IMR-90 (cell line): ENCODE measurements around the gene ZNF180. TPM values are rescaled to one million over a fixed set of nuclear protein-coding genes. Genes with fewer than 3 reads are reported as not detected.

Experiments
- ATAC-seq: fragments of 200-7000 bp; cut with Tn5 transposase; 2 replicates; pipeline ENCODE4 v1.9.1; 2020; ENCODE audit warnings: low read depth, mild to moderate bottlenecking, moderate library complexity
- BruUV-seq: library from RNA; stranded (reverse); fragments of 400-500 nt; replicated peaks from 2 replicates; lab custom pipeline; 2021; lab: Mats Ljungman, UMichigan
- CTCF ChIA-PET: fragments of 300-600 bp; formaldehyde crosslinking; extraction: SDS; loops from one replicate; lab custom pipeline; 2021; ENCODE audit warnings: antibody characterized with exemption; lab: Yijun Ruan, JAX
- POLR2A ChIA-PET: fragments of 300-600 bp; sonication (Branson Sonifier 250); formaldehyde crosslinking; loops from one replicate; lab custom pipeline; 2022; ENCODE audit warnings: antibody characterized with exemption; ENCODE audit not compliant: unreplicated experiment; lab: Charles Lee
- DNase-seq: peaks from one replicate; pipeline ENCODE4 v3.0.0; 2013
- H2AFZ ChIP-seq: replicated peaks from 2 replicates; pipeline ENCODE3; 2013; ENCODE audit warnings: low read length, mild to moderate bottlenecking; ENCODE audit not compliant: poor library complexity
- H2AK5ac ChIP-seq: 2 replicates; pipeline ENCODE4 v1.6.1; 2013; ENCODE audit warnings: low read depth, low read length, inconsistent platforms
- H2AK9ac ChIP-seq: replicated peaks from 2 replicates; pipeline ENCODE3; 2013; ENCODE audit warnings: mild to moderate bottlenecking, low read depth, low read length, moderate library complexity; ENCODE audit not compliant: poor library complexity
- H2BK120ac ChIP-seq: 2 replicates; pipeline ENCODE4 v1.6.1; 2013; ENCODE audit warnings: low read depth, low read length, inconsistent platforms
- H2BK15ac ChIP-seq: 3 replicates; pipeline ENCODE4 v1.6.1; 2013; ENCODE audit warnings: low read depth, low read length, inconsistent platforms
- H2BK20ac ChIP-seq: 2 replicates; pipeline ENCODE4 v1.6.1; 2013; ENCODE audit warnings: low read depth, mild to moderate bottlenecking, inconsistent platforms, low read length, moderate library complexity
- H2BK5ac ChIP-seq: 2 replicates; pipeline ENCODE4 v1.6.1; 2013; ENCODE audit warnings: mild to moderate bottlenecking, low read depth, low read length, inconsistent platforms; ENCODE audit not compliant: poor library complexity, severe bottlenecking
- H3K14ac ChIP-seq: replicated peaks from 2 replicates; pipeline ENCODE4 v1.6.1; 2013; ENCODE audit warnings: low read depth, low read length, inconsistent platforms
- H3K18ac ChIP-seq: 2 replicates; pipeline ENCODE4 v1.6.1; 2013; ENCODE audit warnings: low read depth, low read length, control low read depth
- H3K23ac ChIP-seq: 2 replicates; pipeline ENCODE4 v1.6.1; 2013; ENCODE audit warnings: low read depth, low read length, inconsistent platforms
- H3K27ac ChIP-seq: 2 replicates; pipeline ENCODE4 v1.5.1; 2013; ENCODE audit warnings: mild to moderate bottlenecking, control low read depth, low read length; ENCODE audit not compliant: insufficient read depth
- H3K27me3 ChIP-seq: 2 replicates; pipeline ENCODE4 v1.6.1; 2013; ENCODE audit warnings: low read length; ENCODE audit not compliant: control insufficient read depth, insufficient read depth
- H3K36me3 ChIP-seq: 2 replicates; pipeline ENCODE4 v1.6.1; 2013; ENCODE audit warnings: low read length, mixed read lengths; ENCODE audit not compliant: control insufficient read depth, insufficient read depth
- H3K4ac ChIP-seq: 2 replicates; pipeline ENCODE4 v1.6.1; 2013; ENCODE audit warnings: low read depth, low read length, inconsistent platforms
- H3K4me1 ChIP-seq: 2 replicates; pipeline ENCODE4 v1.6.1; 2013; ENCODE audit warnings: low read length, mixed read lengths; ENCODE audit not compliant: control insufficient read depth, insufficient read depth
- H3K4me2 ChIP-seq: 2 replicates; pipeline ENCODE4 v1.6.1; 2013; ENCODE audit warnings: low read depth, mild to moderate bottlenecking, control low read depth, low read length, moderate library complexity
- H3K4me3 ChIP-seq: 2 replicates; pipeline ENCODE4 v1.5.1; 2013; ENCODE audit warnings: low read depth, mild to moderate bottlenecking, control low read depth, low read length, moderate library complexity; ENCODE audit not compliant: insufficient read depth
- H3K56ac ChIP-seq: 2 replicates; pipeline ENCODE4 v1.6.1; 2013; ENCODE audit warnings: low read length, inconsistent platforms; ENCODE audit not compliant: insufficient read depth; ENCODE audit errors: extremely low read depth
- H3K79me1 ChIP-seq, 2 experiments: 2 replicates each; pipeline ENCODE4 v1.6.1; 2013; ENCODE audit warnings: low read length in 2 of 2, inconsistent platforms in 1 of 2, low read depth in 1 of 2
- H3K9ac ChIP-seq: 2 replicates; pipeline ENCODE4 v1.6.1; 2013; ENCODE audit warnings: low read depth, low read length, control low read depth
- H3K9me1 ChIP-seq: 2 replicates; pipeline ENCODE4 v1.6.1; 2013; ENCODE audit warnings: low read length, inconsistent platforms; ENCODE audit not compliant: insufficient read depth
- H3K9me3 ChIP-seq: 2 replicates; pipeline ENCODE4 v1.6.1; 2013; ENCODE audit warnings: low read length; ENCODE audit not compliant: control insufficient read depth, insufficient read depth
- H4K20me1 ChIP-seq: 2 replicates; pipeline ENCODE4 v1.6.1; 2013; ENCODE audit warnings: low read length, inconsistent platforms; ENCODE audit not compliant: insufficient read depth
- H4K5ac ChIP-seq: 2 replicates; pipeline ENCODE4 v1.6.1; 2013; ENCODE audit warnings: mild to moderate bottlenecking, low read depth, low read length, control low read depth
- H4K8ac ChIP-seq, 2 experiments: 2 replicates each; pipeline ENCODE4 v1.6.1; 2013; ENCODE audit warnings: low read depth in 2 of 2, low read length in 2 of 2, control low read depth in 1 of 2, inconsistent platforms in 1 of 2
- H4K91ac ChIP-seq: 2 replicates; pipeline ENCODE4 v1.6.1; 2013; ENCODE audit warnings: low read depth, low read length, inconsistent platforms; ENCODE audit not compliant: insufficient read depth
- CEBPB ChIP-seq: IDR thresholded peaks from 2 replicates; pipeline ENCODE4 v1.6.1; 2012; ENCODE audit warnings: low read depth, low read length, improper control_type of control experiment
- FOS ChIP-seq: fragments of 150-350 bp; IDR thresholded peaks from 2 replicates; pipeline ENCODE4 v1.6.1; 2016; ENCODE audit warnings: low read depth, low read length
- MAZ ChIP-seq: IDR thresholded peaks from 2 replicates; pipeline ENCODE4 v1.6.1; 2012; ENCODE audit warnings: low read depth, mild to moderate bottlenecking, low read length, improper control_type of control experiment, moderate library complexity, borderline replicate concordance
- MXI1 ChIP-seq: IDR thresholded peaks from 2 replicates; pipeline ENCODE4 v1.6.1; 2012; ENCODE audit warnings: low read depth, mild to moderate bottlenecking, low read length, moderate library complexity, borderline replicate concordance
- POLR2A ChIP-seq: IDR thresholded peaks from 2 replicates; pipeline ENCODE4 v1.6.1; 2012; ENCODE audit warnings: mild to moderate bottlenecking, low read depth, low read length
- RAD21 ChIP-seq: IDR thresholded peaks from 2 replicates; pipeline ENCODE4 v1.6.1; 2012; ENCODE audit warnings: low read length, improper control_type of control experiment
- WGBS, 2 experiments: methylation state at CpG; one replicate each; pipeline versions ENCODE4 v1.1.5 to v1.1.7; 2013; ENCODE audit warnings: missing lambda C conversion rate in 2 of 2; ENCODE audit not compliant: insufficient read length in 1 of 2; ENCODE audit errors: extremely low coverage in 2 of 2; 5-methylcytosine and 5-hydroxymethylcytosine counted together
- dilution Hi-C: fragments of 300-500 bp; cut with HindIII; formaldehyde crosslinking; loops from one replicate; pipeline ENCODE4 v1.14.3; 2018; ENCODE audit warnings: low sequenced_read_pairs; ENCODE audit not compliant: unreplicated experiment
- in situ Hi-C: fragments of 300-500 bp; cut with MboI; formaldehyde crosslinking; loops from 3 replicates; pipeline ENCODE4 v1.14.3; 2019; ENCODE audit warnings: low sequenced_read_pairs, inconsistent platforms, mixed read lengths
- intact Hi-C: fragments of 100-400 bp; cut with micrococcal nuclease; formaldehyde crosslinking; loops from 2 replicates; pipeline ENCODE4 v1.10.0; 2022
- polyA plus RNA-seq, 3 experiments: library from polyadenylated mRNA; depleted of rRNA; stranded (reverse); fragments of >200 nt; gene quantifications; 2 replicates each; pipeline ENCODE4 v1.2.3, GENCODE V29; 2012; ENCODE audit warnings: low replicate concordance in 1 of 3
- total RNA-seq: library from RNA; depleted of rRNA; stranded (reverse); fragments of >200 nt; gene quantifications from 2 replicates; pipeline ENCODE4 v1.2.3, GENCODE V29; 2012

Gene ZNF180
- total and polyA plus RNA-seq, 2 of the 4 experiments (the other 2 are of a cell fraction), result 2.8 to 26.3 TPM

GRCh38 chr19:44499559-44499958, 763 bp downstream of the ZNF180 start:
- no peak for TF ChIP-seq MXI1
- TF ChIP-seq CEBPB, result no peak
- no peak for TF ChIP-seq POLR2A
- no peak for TF ChIP-seq MAZ
- TF ChIP-seq FOS, result no peak
- TF ChIP-seq RAD21, result no peak
- WGBS, 2 experiments, result 39% methylated on average over 2 of the region's 6 CpGs; no CpG with 5 or more reads in 1 of the 2 experiments

More at GRCh38 chr19:44499559-44499958, 763 bp downstream of the ZNF180 start:
- Histone ChIP-seq H3K36me3 (peaks cover 28% of the 10 kb centered on the region), H3K4me1 (peaks cover 6% of the 10 kb centered on the region), H2AK9ac (peak overlapping the region; percentile 97), H2AK5ac (0 out of 2 replicates have a peak overlapping the region, but pooled peaks have one; percentile 20), H2AFZ (peak overlapping the region; percentile 100), H3K27ac (peak overlapping the region; percentile 50; the same call in 1 of the 2 replicates), H4K20me1 (peaks cover 3% of the 10 kb centered on the region; the same call in 1 of the 2 replicates), H2BK20ac (no peak overlapping the region), H3K9ac (peak overlapping the region; percentile 93), H3K4me2 (peak overlapping the region; percentile 97), H3K9me1 (no peaks in the 10 kb centered on the region), H2BK120ac (no peak overlapping the region), H3K23ac (peak overlapping the region; percentile 36; the same call in 1 of the 2 replicates), H3K56ac (no peak overlapping the region), H2BK15ac (no peak overlapping the region), H3K9me3 (peaks cover 42% of the 10 kb centered on the region), H4K91ac (0 out of 2 replicates have a peak overlapping the region, but pooled peaks have one; percentile 65), H3K14ac (peak overlapping the region; percentile 46), H3K18ac (no peak overlapping the region), H3K27me3 (no peaks in the 10 kb centered on the region), H2BK5ac (no peak overlapping the region), H3K4me3 (peak overlapping the region; percentile 91), H3K4ac (peak overlapping the region; percentile 98; the same call in 1 of the 2 replicates), H4K5ac (no peak overlapping the region), H3K79me1 (peaks cover 25 to 44% of the 10 kb centered on the region in 2 experiments), H4K8ac (peak overlapping the region; percentile 59 to 94; a peak in 2 of 4 replicates)
- ATAC-seq (no peak), DNase-seq (no peak)
- no TSS peak for BruUV-seq
- dilution Hi-C loops, result no loop called here
- POLR2A ChIA-PET, result no interaction called here
- CTCF ChIA-PET, result interaction anchor here (0.7 to 0.8 kb wide), 2 partner anchors 15 to 195 kb away, joined by 3 read pairs; partner anchors contain the start of gene ZNF235
- intact Hi-C loops, result no loop called here
- in situ Hi-C loops, result loop anchor here (25.0 kb wide), 1 partner anchor 637 kb away; no protein-coding TSS in a partner anchor
